Transverse colon (tissue), 4 donors: ENCODE results near the gene FMO3. TPM values are rescaled to one million over a fixed set of nuclear protein-coding genes. Genes with fewer than 3 reads are reported as not detected.

Experiments
- DNase-seq: peaks from one replicate; pipeline ENCODE4 v3.0.0-alpha.2; 2019
- H3K27ac ChIP-seq, 4 donors: fragments of 200-600 bp; sonication (generic); 2 replicates each; pipeline ENCODE4 v1.5.1; 2016 to 2018; ENCODE audit warnings: inconsistent platforms in 4 of 4
- H3K27me3 ChIP-seq: fragments of 200-600 bp; sonication (generic); 2 replicates; pipeline ENCODE4 v1.5.1; 2017; ENCODE audit warnings: inconsistent platforms
- H3K36me3 ChIP-seq, 4 donors: fragments of 200-600 bp; sonication (generic); 2 replicates each; pipeline ENCODE4 v1.5.1; 2017 to 2019; ENCODE audit warnings: inconsistent platforms in 4 of 4
- H3K4me1 ChIP-seq, 4 donors: fragments of 200-600 bp; sonication (generic); 2 replicates each; pipeline ENCODE4 v1.5.1; 2017 to 2020; ENCODE audit warnings: inconsistent platforms in 4 of 4
- H3K4me3 ChIP-seq, 4 donors: fragments of 200-600 bp; sonication (generic); 1 replicate in 1 of 4; 2 replicates in 3 of 4; pipeline versions ENCODE4 v1.5.1 to v1.6.1; 2017 to 2019; ENCODE audit warnings: inconsistent platforms in 4 of 4
- H3K9me3 ChIP-seq, 2 donors: fragments of 200-600 bp; sonication (generic); 2 replicates each; pipeline ENCODE4 v1.5.1; 2017 to 2019; ENCODE audit warnings: inconsistent platforms in 2 of 2
- CTCF ChIP-seq, 5 experiments: fragments of 200-600 bp in 3 of 5; fragments of 450-650 bp in 2 of 5; sonication (generic) in 3 of 5; IDR thresholded peaks; 1 replicate in 2 of 5; 2 replicates in 3 of 5; pipeline ENCODE4 v1.5.1; 2016 to 2017; ENCODE audit warnings: antibody characterized with exemption in 5 of 5, inconsistent platforms in 3 of 5, mild to moderate bottlenecking in 2 of 5, moderate library complexity in 1 of 5
- EP300 ChIP-seq: sonication (generic); formaldehyde crosslinking; IDR thresholded peaks from one replicate; pipeline ENCODE4 v1.6.1; 2017; ENCODE audit warnings: antibody characterized with exemption, low read depth
- POLR2A ChIP-seq: fragments of 450-650 bp; IDR thresholded peaks from one replicate; pipeline ENCODE4 v1.6.1; 2016; ENCODE audit warnings: antibody characterized with exemption, mild to moderate bottlenecking, moderate library complexity
- POLR2AphosphoS5 ChIP-seq, 3 donors: sonication (generic); formaldehyde crosslinking; IDR thresholded peaks; one replicate each; pipeline ENCODE4 v1.6.1; 2016; ENCODE audit warnings: antibody characterized with exemption in 3 of 3
- WGBS, 2 donors: methylation state at CpG; one replicate each; pipeline ENCODE4 v1.1.5; 2018; ENCODE audit warnings: low coverage in 1 of 2; 5-methylcytosine and 5-hydroxymethylcytosine counted together
- in situ Hi-C, 4 donors: fragments of 200-750 bp; cut with MboI; loops; one replicate each; pipeline versions ENCODE4 v1.15.0 to v1.15.1; 2017; ENCODE audit warnings: low sequenced_read_pairs in 3 of 4, low pct_ligation_motif_present in 1 of 4, low pct_unique_long_range_greater_than_20kb in 1 of 4
- intact Hi-C: fragments of 100-400 bp; cut with DNase I; formaldehyde crosslinking; loops from one replicate; pipeline ENCODE4 v1.15.1; 2023; ENCODE audit warnings: low total_unique reads
- total RNA-seq, 4 donors: library from RNA; depleted of rRNA; stranded (reverse); fragments of >200 nt; gene quantifications; one replicate each; pipeline ENCODE4 v1.1.0, GENCODE V29; 2016

FMO3 gene
- total RNA-seq, 4 donors from 2014 or later, result 0.55 to 1.9 (median 1.7) TPM; not detected in 1

- intact Hi-C loops, result loop anchor here (5.0 kb wide), 1 partner anchor 508 kb away; no protein-coding TSS in a partner anchor
- Histone ChIP-seq H3K27ac (no peak overlapping the region), H3K4me3 (no peak overlapping the region), H3K4me1 (peaks cover 0 to 17% (median 8%) of the 10 kb centered on the region in 4 donors), H3K27me3 (no peaks in the 10 kb centered on the region), H3K9me3 (no peaks in the 10 kb centered on the region), H3K36me3 (no peaks in the 10 kb centered on the region)
- no peak for DNase-seq
- in situ Hi-C loops, result loop anchor here in 1 of 4 donors (10.0 kb wide), 1 partner anchor 140 kb away; no protein-coding TSS in a partner anchor
- 80% methylated on average over 1 to 2 of the region's 2 CpGs for WGBS, 2 donors
- TF ChIP-seq POLR2A (no peak), POLR2AphosphoS5 (IDR thresholded peaks at IDR 0.05) (no peak), EP300 (no peak), CTCF (IDR thresholded peaks at IDR 0.05) (no peak)
Measured at GRCh38 chr1:171084870-171085269, 5.8 kb upstream of the FMO3 start.

GRCh38 chr1:171087896-171088295 is 2.8 kb upstream of the FMO3 start:
- intact Hi-C loops, result no loop called here
- in situ Hi-C loops, result loop anchor here in 1 of 4 donors (10.0 kb wide), 1 partner anchor 137 kb away; no protein-coding TSS in a partner anchor
- peaks cover 0 to 2% (median under 1%) of the 10 kb centered on the region in 4 donors for H3K4me1 ChIP-seq
- TF ChIP-seq EP300 (no peak), POLR2A (no peak), POLR2AphosphoS5 (IDR thresholded peaks at IDR 0.05) (no peak), CTCF (IDR thresholded peaks at IDR 0.05) (no peak)
- no peaks in the 10 kb centered on the region for H3K27me3 ChIP-seq
- H3K36me3 ChIP-seq, result no peaks in the 10 kb centered on the region
- H3K9me3 ChIP-seq, result no peaks in the 10 kb centered on the region
- no peak for DNase-seq
- H3K27ac ChIP-seq, result no peak overlapping the region
- no peak overlapping the region for H3K4me3 ChIP-seq

- in situ Hi-C loops (no loop called here), intact Hi-C loops (no loop called here)
- H3K27ac ChIP-seq, result no peak overlapping the region
- 92 to 100% methylated on average over 1 of the region's 1 CpG for WGBS, 2 donors
- TF ChIP-seq POLR2A (no peak), POLR2AphosphoS5 (IDR thresholded peaks at IDR 0.05) (no peak), EP300 (no peak), CTCF (IDR thresholded peaks at IDR 0.05) (no peak)
- no peaks in the 10 kb centered on the region for H3K27me3 ChIP-seq
- no peak overlapping the region for H3K4me3 ChIP-seq
- no peaks in the 10 kb centered on the region for H3K9me3 ChIP-seq
- H3K36me3 ChIP-seq, result no peaks in the 10 kb centered on the region
- DNase-seq, result no peak
- H3K4me1 ChIP-seq, result no peaks in the 10 kb centered on the region
Measured at GRCh38 chr1:171103862-171104261, 13.2 kb downstream of the FMO3 start.

GRCh38 chr1:171107262-171107940 is 16.7 kb downstream of the FMO3 start:
- H3K27ac ChIP-seq, result no peak overlapping the region
- in situ Hi-C loops (no loop called here), intact Hi-C loops (loop anchor here (2.0 kb wide), 1 partner anchor 29 kb away; no protein-coding TSS in a partner anchor)
- WGBS, 2 donors, result 59 to 74% methylated on average over 3 of the region's 3 CpGs
- TF ChIP-seq POLR2AphosphoS5 (IDR thresholded peaks at IDR 0.05) (no peak), CTCF (IDR thresholded peaks at IDR 0.05) (no peak), POLR2A (no peak), EP300 (no peak)
- H3K9me3 ChIP-seq, result no peaks in the 10 kb centered on the region
- H3K27me3 ChIP-seq, result no peaks in the 10 kb centered on the region
- no peaks in the 10 kb centered on the region for H3K36me3 ChIP-seq
- no peak overlapping the region for H3K4me3 ChIP-seq
- no peaks in the 10 kb centered on the region for H3K4me1 ChIP-seq
- DNase-seq, result no peak
